Peyer's patch (tissue), 4 donors: ENCODE measurements around the gene ASB2. TPM values are rescaled to one million over a fixed set of nuclear protein-coding genes. Genes with fewer than 3 reads are reported as not detected.

Experiments used
- DNase-seq, 3 donors: peaks; one replicate each; pipeline ENCODE4 v3.0.0-alpha.2; 2017 to 2019
- H3K27ac ChIP-seq, 4 donors: fragments of 200-600 bp; sonication (generic); one replicate each; pipeline ENCODE4 v1.5.1; 2016 to 2019
- H3K27me3 ChIP-seq, 2 donors: fragments of 200-600 bp; sonication (generic); one replicate each; pipeline ENCODE4 v1.5.1; 2019
- H3K36me3 ChIP-seq, 3 donors: fragments of 200-600 bp; sonication (generic); one replicate each; pipeline ENCODE4 v1.5.1; 2016 to 2019
- H3K4me1 ChIP-seq, 4 donors: fragments of 200-600 bp; sonication (generic); one replicate each; pipeline ENCODE4 v1.5.1; 2016 to 2019
- H3K4me3 ChIP-seq, 4 donors: fragments of 200-600 bp; sonication (generic); 1 replicate in 3 of 4; 2 replicates in 1 of 4; pipeline ENCODE4 v1.5.1; 2016 to 2019; ENCODE audit warnings: mild to moderate bottlenecking in 1 of 4
- H3K9me3 ChIP-seq, 4 donors: fragments of 200-600 bp; sonication (generic); one replicate each; pipeline ENCODE4 v1.5.1; 2016 to 2019; ENCODE audit warnings: mild to moderate bottlenecking in 1 of 4
- POLR2A ChIP-seq, 2 donors: fragments of 450-650 bp; IDR thresholded peaks; one replicate each; pipeline ENCODE4 v1.5.1; 2017; ENCODE audit warnings: antibody characterized with exemption in 2 of 2, mild to moderate bottlenecking in 2 of 2, moderate library complexity in 2 of 2
- total RNA-seq, 4 donors: library from RNA; depleted of rRNA; stranded (reverse); fragments of >200 nt; gene quantifications; one replicate each; pipeline ENCODE4 v1.1.0, GENCODE V29; 2016
- TF ChIP-seq, protein P1 (sequence below), 6 experiments: fragments of 450-650 bp in 4 of 6; fragments of 200-600 bp in 2 of 6; sonication (generic) in 1 of 6; IDR thresholded peaks; one replicate each; pipeline ENCODE4 v1.5.1; 2017 to 2019; ENCODE audit warnings: antibody characterized with exemption in 6 of 6, mild to moderate bottlenecking in 3 of 6, moderate library complexity in 1 of 6

ASB2 gene, protein sequence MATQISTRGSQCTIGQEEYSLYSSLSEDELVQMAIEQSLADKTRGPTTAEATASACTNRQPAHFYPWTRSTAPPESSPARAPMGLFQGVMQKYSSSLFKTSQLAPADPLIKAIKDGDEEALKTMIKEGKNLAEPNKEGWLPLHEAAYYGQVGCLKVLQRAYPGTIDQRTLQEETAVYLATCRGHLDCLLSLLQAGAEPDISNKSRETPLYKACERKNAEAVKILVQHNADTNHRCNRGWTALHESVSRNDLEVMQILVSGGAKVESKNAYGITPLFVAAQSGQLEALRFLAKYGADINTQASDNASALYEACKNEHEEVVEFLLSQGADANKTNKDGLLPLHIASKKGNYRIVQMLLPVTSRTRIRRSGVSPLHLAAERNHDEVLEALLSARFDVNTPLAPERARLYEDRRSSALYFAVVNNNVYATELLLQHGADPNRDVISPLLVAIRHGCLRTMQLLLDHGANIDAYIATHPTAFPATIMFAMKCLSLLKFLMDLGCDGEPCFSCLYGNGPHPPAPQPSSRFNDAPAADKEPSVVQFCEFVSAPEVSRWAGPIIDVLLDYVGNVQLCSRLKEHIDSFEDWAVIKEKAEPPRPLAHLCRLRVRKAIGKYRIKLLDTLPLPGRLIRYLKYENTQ
- total RNA-seq: 10 to 100 TPM in 1 of 4 donors, 1 to 10 TPM in 3; 3.2 to 32.2 (median 5.4) TPM

- TF ChIP-seq, protein P1, sequence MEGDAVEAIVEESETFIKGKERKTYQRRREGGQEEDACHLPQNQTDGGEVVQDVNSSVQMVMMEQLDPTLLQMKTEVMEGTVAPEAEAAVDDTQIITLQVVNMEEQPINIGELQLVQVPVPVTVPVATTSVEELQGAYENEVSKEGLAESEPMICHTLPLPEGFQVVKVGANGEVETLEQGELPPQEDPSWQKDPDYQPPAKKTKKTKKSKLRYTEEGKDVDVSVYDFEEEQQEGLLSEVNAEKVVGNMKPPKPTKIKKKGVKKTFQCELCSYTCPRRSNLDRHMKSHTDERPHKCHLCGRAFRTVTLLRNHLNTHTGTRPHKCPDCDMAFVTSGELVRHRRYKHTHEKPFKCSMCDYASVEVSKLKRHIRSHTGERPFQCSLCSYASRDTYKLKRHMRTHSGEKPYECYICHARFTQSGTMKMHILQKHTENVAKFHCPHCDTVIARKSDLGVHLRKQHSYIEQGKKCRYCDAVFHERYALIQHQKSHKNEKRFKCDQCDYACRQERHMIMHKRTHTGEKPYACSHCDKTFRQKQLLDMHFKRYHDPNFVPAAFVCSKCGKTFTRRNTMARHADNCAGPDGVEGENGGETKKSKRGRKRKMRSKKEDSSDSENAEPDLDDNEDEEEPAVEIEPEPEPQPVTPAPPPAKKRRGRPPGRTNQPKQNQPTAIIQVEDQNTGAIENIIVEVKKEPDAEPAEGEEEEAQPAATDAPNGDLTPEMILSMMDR (IDR thresholded peaks at IDR 0.05): no peak
- TF ChIP-seq POLR2A (IDR thresholded peaks at IDR 0.05): no peak
- Histone ChIP-seq H3K4me1 (peaks cover 0 to 11% (median 2%) of the 10 kb centered on the region in 4 donors), H3K27ac (peak within 1 kb of the TSS; percentile 44 to 82 (median 68))
Observed at GRCh38 chr14:93976477-93977057, at the start of gene ASB2. Gene ASB2, minus strand, starts transcription at chr14:93976570. Its CDS starts 12,031 bp downstream, at chr14:93964539.

GRCh38 chr14:94025720-94026119 lies 49.4 kb upstream of the ASB2 start:
- Histone ChIP-seq H3K4me3 (peak overlapping the region in 3 of 4 donors; percentile 63 to 86 (median 72)), H3K4me1 (peaks cover 0 to 11% (median 0%) of the 10 kb centered on the region in 4 donors), H3K27ac (no peak overlapping the region), H3K9me3 (no peaks in the 10 kb centered on the region), H3K27me3 (no peaks in the 10 kb centered on the region), H3K36me3 (no peaks in the 10 kb centered on the region)
- DNase-seq: no peak
- TF ChIP-seq, protein P1 (IDR thresholded peaks at IDR 0.05): no peak
- TF ChIP-seq POLR2A (IDR thresholded peaks at IDR 0.05): no peak

More at GRCh38 chr14:93976477-93977057, at the start of gene ASB2:
- DNase-seq: peak in 1 of 3 donors; percentile 43
- H3K27me3 ChIP-seq: no peaks in the 10 kb centered on the region
- H3K9me3 ChIP-seq: peaks cover 0 to 15% (median 0%) of the 10 kb centered on the region in 4 donors
- H3K4me3 ChIP-seq: peak within 1 kb of the TSS in 3 of 4 donors; percentile 1 to 38 (median 34)
- H3K36me3 ChIP-seq: no peaks in the 10 kb centered on the region

GRCh38 chr14:94024549-94024948 lies 48.2 kb upstream of the ASB2 start:
- Histone ChIP-seq H3K27me3 (no peaks in the 10 kb centered on the region), H3K4me3 (no peak overlapping the region), H3K4me1 (peaks cover 0 to 11% (median 0%) of the 10 kb centered on the region in 4 donors), H3K9me3 (no peaks in the 10 kb centered on the region), H3K36me3 (no peaks in the 10 kb centered on the region), H3K27ac (no peak overlapping the region)
- TF ChIP-seq, protein P1 (IDR thresholded peaks at IDR 0.05): no peak
- TF ChIP-seq POLR2A (IDR thresholded peaks at IDR 0.05): no peak
- no peak for DNase-seq

DNA sequence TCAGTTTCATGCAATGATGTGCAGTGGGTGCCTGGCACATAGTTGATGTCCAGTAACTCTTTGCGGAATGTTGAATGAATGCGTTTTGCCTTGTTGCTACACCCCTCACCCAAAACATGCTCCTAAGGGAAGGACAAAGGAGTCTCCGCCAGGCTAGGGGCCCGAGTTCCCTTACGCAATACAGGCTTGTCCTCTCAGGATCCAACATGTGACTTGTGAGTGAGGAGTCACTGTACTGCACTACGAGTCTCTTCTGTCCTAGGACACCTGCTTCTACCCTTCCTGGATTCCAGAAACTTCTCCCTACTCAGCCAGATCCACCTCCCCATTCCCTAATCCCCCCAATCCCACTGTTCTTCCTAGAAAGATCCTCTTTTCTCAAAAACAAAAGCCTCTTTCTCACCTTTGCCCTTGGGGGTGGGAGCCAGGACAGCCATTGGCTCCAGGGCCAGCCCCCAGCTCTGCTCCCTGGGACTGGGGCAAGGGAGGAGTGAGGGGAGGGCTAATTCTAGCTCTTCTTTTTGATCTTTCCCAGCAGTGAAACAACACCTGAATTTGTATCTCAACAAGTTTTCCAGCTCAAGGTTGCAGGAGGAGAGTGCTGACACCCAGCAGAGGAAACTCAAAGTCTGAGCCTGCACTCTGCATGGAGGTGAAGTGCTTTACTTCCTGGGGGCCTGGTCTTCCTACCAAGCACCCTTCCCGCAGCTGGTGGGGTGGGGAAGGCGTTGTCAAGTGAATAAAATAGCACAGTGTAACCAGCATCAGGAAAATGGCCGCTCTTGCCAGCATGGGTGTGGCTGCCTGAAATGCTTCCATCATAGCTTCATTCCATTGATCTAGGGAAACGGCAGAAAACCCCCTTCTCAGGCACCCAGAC lies 46.4 kb upstream of the ASB2 start:
- no peak overlapping the region for H3K27ac ChIP-seq

More for the DNA sequence above, 46.4 kb upstream of the ASB2 start:
- Histone ChIP-seq H3K4me1 (peaks cover 0 to 11% (median 0%) of the 10 kb centered on the region in 4 donors), H3K36me3 (no peaks in the 10 kb centered on the region), H3K9me3 (no peaks in the 10 kb centered on the region), H3K4me3 (no peak overlapping the region), H3K27me3 (no peaks in the 10 kb centered on the region)
- TF ChIP-seq, protein P1 (IDR thresholded peaks at IDR 0.05): no peak
- TF ChIP-seq POLR2A (IDR thresholded peaks at IDR 0.05): no peak
- no peak for DNase-seq
